HG03571 (cell line): ENCODE measurements around the gene POMT1.

Experiments used
- ATAC-seq: cut with Tn5 transposase; IDR thresholded peaks from one replicate; pipeline ENCODE4 v1.9.1; 2021; ENCODE audit not compliant: unreplicated experiment

The POMT1 gene

GRCh38 chr9:131523086-131523388 lies 20.3 kb downstream of the POMT1 start:
- ATAC-seq: no peak

- ATAC-seq: no peak
Observed at GRCh38 chr9:131523451-131524435, 21.0 kb downstream of the POMT1 start.

GRCh38 chr9:131524665-131525315 lies 22.1 kb downstream of the POMT1 start:
- no peak for ATAC-seq

GRCh38 chr9:131525643-131526565 lies 23.2 kb downstream of the POMT1 start:
- no peak for ATAC-seq

GRCh38 chr9:131528186-131528585 lies 25.5 kb downstream of the POMT1 start:
- ATAC-seq: no peak

- no peak for ATAC-seq
Observed at GRCh38 chr9:131528886-131529505, 26.3 kb downstream of the POMT1 start.

- no peak for ATAC-seq
Observed at GRCh38 chr9:131529597-131530545, 27.2 kb downstream of the POMT1 start.

- peak; percentile 21 for ATAC-seq
Observed at GRCh38 chr9:131530546-131530919, 27.8 kb downstream of the POMT1 start.

- peak; percentile 65 for ATAC-seq
Observed at GRCh38 chr9:131530920-131531832, 28.5 kb downstream of the POMT1 start, which contains the start of gene UCK1. Gene UCK1, minus strand, starts transcription at chr9:131531263. Its CDS starts 89 bp downstream, at chr9:131531174.

GRCh38 chr9:131534721-131535237 lies 32.1 kb downstream of the POMT1 start:
- ATAC-seq: no peak

GRCh38 chr9:131537946-131538345 lies 35.2 kb downstream of the POMT1 start:
- no peak for ATAC-seq

- ATAC-seq: no peak
Observed at GRCh38 chr9:131539223-131539923, 36.7 kb downstream of the POMT1 start.

GRCh38 chr9:131543141-131543540 lies 40.4 kb downstream of the POMT1 start:
- no peak for ATAC-seq

- no peak for ATAC-seq
Observed at GRCh38 chr9:131545003-131545785, 42.5 kb downstream of the POMT1 start, which contains the start of gene PRRT1B. Gene PRRT1B, plus strand, starts transcription at chr9:131545523. Its CDS starts 93 bp downstream, at chr9:131545616.

GRCh38 chr9:131545786-131546335 lies 43.1 kb downstream of the POMT1 start:
- no peak for ATAC-seq

- no peak for ATAC-seq
Observed at GRCh38 chr9:131546336-131547084, 43.8 kb downstream of the POMT1 start.
